Lower leg skin (tissue), 4 donors: ENCODE results near the gene CDC42EP5. TPM values are rescaled to one million over a fixed set of nuclear protein-coding genes. Genes with fewer than 3 reads are reported as not detected.

ENCODE experiments used
- DNase-seq, 2 donors: peaks; one replicate each; pipeline ENCODE4 v3.0.0-alpha.2; 2019; ENCODE audit warnings: low spot score in 2 of 2
- H3K4me3 ChIP-seq: fragments of 200-600 bp; sonication (generic); 2 replicates; pipeline ENCODE4 v1.5.1; 2017; ENCODE audit warnings: mild to moderate bottlenecking, low read depth; ENCODE audit not compliant: poor library complexity, severe bottlenecking
- CTCF ChIP-seq, 3 donors: fragments of 450-650 bp; IDR thresholded peaks; one replicate each; pipeline ENCODE4 v1.5.1; 2016; ENCODE audit warnings: antibody characterized with exemption in 3 of 3, mild to moderate bottlenecking in 3 of 3, moderate library complexity in 2 of 3
- POLR2A ChIP-seq, 2 donors: fragments of 450-650 bp; IDR thresholded peaks; one replicate each; pipeline ENCODE4 v1.6.1; 2016 to 2017; ENCODE audit warnings: antibody characterized with exemption in 2 of 2, mild to moderate bottlenecking in 1 of 2, moderate library complexity in 1 of 2
- WGBS, 2 donors: methylation state at CpG; one replicate each; pipeline ENCODE4 v1.1.5; 2018; 5-methylcytosine and 5-hydroxymethylcytosine counted together
- intact Hi-C: fragments of 100-400 bp; cut with DNase I; formaldehyde crosslinking; loops from one replicate; pipeline ENCODE4 v1.15.0; 2023; ENCODE audit warnings: low total_unique reads
- total RNA-seq, 4 donors: library from RNA; depleted of rRNA; stranded (reverse); fragments of >200 nt; gene quantifications; one replicate each; pipeline ENCODE4 v1.1.0, GENCODE V29; 2016

The CDC42EP5 gene
- total RNA-seq, 4 donors from 2014 or later: 5.5 to 21.8 (median 9.6) TPM

- 35 to 64% methylated on average over 14 to 15 of the region's 16 CpGs for WGBS, 2 donors
- intact Hi-C loops: no loop called here
- TF ChIP-seq POLR2A (IDR thresholded peaks at IDR 0.05): no peak
- TF ChIP-seq CTCF (IDR thresholded peaks at IDR 0.05): no peak
Measured at GRCh38 chr19:54435551-54436016, 37.5 kb downstream of the CDC42EP5 start.

GRCh38 chr19:54434873-54435214 is 38.3 kb downstream of the CDC42EP5 start:
- intact Hi-C loops: no loop called here
- no peak overlapping the region for H3K4me3 ChIP-seq
- 36 to 72% methylated on average over 10 to 11 of the region's 11 CpGs for WGBS, 2 donors
- no peak for DNase-seq
- no peak for TF ChIP-seq CTCF (IDR thresholded peaks at IDR 0.05)
- TF ChIP-seq POLR2A (IDR thresholded peaks at IDR 0.05): no peak

More at GRCh38 chr19:54435551-54436016, 37.5 kb downstream of the CDC42EP5 start:
- no peak overlapping the region for H3K4me3 ChIP-seq
- DNase-seq: no peak

- no peak for DNase-seq
- intact Hi-C loops: no loop called here
- TF ChIP-seq POLR2A (IDR thresholded peaks at IDR 0.05) (no peak), CTCF (IDR thresholded peaks at IDR 0.05) (no peak)
- WGBS, 2 donors: 46 to 73% methylated on average over 19 to 22 of the region's 23 CpGs
- H3K4me3 ChIP-seq: no peak overlapping the region
Measured at GRCh38 chr19:54434112-54434872, 38.8 kb downstream of the CDC42EP5 start.

- WGBS, 2 donors: 85 to 92% methylated on average over 5 of the region's 5 CpGs
- H3K4me3 ChIP-seq: no peak overlapping the region
- intact Hi-C loops: no loop called here
- DNase-seq: no peak
- TF ChIP-seq POLR2A (IDR thresholded peaks at IDR 0.05): no peak
- TF ChIP-seq CTCF (IDR thresholded peaks at IDR 0.05): no peak
Measured at GRCh38 chr19:54433697-54434096, 39.4 kb downstream of the CDC42EP5 start.

- H3K4me3 ChIP-seq: no peak overlapping the region
- no peak for DNase-seq
- TF ChIP-seq POLR2A (IDR thresholded peaks at IDR 0.05) (no peak), CTCF (IDR thresholded peaks at IDR 0.05) (no peak)
- intact Hi-C loops: no loop called here
- WGBS, 2 donors: 69 to 70% methylated on average over 10 of the region's 10 CpGs
Measured at GRCh38 chr19:54432144-54432738, 40.9 kb downstream of the CDC42EP5 start.
